HG03159 (cell line): ENCODE results near the gene AGER.
"Not testable (repeated sequence)": the region's sequence is repeated elsewhere in the genome, so short reads cannot be mapped to it uniquely, and the experiment has no call there.

Source experiments
- ATAC-seq: cut with Tn5 transposase; IDR thresholded peaks from one replicate; pipeline ENCODE4 v1.9.1; 2021; ENCODE audit warnings: mild to moderate bottlenecking, moderate library complexity; ENCODE audit not compliant: unreplicated experiment

Gene AGER

DNA sequence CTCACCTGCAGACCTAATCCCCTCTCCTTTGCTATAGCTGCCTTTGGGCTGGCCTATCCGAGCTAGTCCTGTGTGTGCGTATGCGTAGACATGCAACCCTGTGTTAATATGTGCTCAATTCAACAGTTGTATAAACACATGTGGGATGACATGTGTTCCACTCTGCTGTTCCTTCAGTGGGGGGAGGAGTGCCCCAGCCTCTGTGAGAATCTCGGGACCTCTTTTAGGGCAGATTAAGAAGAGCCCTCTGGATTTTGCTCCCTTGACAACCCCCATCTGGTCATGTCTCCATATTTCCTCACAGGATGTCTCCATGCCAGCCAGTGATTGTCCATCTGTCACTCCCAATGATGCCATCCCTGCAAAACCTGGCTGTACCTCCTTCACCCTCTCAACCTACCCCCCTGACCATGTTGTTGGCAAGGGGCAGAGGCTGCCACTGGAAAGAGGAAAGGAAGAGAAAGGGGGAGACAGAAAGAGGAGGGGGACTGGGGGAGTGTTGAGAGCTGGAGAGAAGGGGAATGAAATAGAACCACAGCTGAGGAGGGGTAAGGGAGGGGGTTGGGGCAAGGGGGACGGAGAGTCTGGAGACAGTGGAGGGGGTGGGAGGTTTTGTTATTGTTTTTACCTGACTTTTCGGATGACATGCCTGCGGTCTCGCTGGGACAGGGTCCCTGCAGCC, 32.7 kb downstream of the AGER start:
- no peak for ATAC-seq

DNA sequence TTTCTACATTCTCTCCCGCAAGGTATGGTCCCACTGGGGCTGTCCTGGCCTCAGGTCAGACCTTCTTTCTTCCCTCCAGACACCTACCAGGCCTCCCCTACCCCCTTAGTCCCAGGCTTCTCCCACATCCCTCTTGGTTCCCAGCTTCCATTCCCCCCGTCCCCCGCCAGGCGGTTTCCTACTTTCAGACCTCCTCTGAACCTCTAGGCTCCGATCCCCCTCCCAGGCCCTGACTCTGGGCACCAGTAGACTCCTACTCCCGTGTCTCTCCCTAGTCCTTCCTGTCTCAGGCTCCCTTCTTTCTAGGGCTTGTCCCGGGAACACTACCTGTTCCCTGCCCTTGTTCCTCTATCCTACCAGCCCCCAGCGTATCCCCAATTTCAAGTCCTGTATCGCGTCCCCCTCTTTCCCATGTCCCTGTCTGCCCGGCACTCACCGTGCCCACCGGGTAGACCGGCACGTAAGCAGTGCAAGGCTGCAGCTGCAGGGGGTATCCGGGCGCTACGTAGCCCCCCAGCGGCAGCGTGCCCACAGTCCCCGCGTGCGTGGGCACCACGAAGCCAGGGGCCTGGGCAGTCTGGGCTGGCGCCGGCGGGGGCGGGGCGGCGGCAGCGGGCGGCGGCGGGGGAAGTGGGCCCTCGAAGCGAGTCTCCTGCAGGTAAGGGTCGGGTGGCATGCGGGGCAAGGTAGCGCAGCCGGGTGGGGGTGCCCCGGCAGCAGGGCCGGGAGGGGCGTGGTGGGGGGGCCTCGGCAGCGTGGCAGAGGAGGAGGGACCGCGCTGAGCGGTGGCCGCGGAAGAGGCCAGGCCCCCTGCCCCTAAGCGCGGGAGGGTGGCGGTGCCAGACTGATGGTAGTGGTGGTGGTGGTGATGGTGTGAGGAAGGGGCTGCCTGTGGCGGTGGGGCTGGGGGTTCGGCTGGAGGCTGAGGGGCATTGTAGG, 33.9 kb downstream of the AGER start:
- ATAC-seq = no peak

DNA sequence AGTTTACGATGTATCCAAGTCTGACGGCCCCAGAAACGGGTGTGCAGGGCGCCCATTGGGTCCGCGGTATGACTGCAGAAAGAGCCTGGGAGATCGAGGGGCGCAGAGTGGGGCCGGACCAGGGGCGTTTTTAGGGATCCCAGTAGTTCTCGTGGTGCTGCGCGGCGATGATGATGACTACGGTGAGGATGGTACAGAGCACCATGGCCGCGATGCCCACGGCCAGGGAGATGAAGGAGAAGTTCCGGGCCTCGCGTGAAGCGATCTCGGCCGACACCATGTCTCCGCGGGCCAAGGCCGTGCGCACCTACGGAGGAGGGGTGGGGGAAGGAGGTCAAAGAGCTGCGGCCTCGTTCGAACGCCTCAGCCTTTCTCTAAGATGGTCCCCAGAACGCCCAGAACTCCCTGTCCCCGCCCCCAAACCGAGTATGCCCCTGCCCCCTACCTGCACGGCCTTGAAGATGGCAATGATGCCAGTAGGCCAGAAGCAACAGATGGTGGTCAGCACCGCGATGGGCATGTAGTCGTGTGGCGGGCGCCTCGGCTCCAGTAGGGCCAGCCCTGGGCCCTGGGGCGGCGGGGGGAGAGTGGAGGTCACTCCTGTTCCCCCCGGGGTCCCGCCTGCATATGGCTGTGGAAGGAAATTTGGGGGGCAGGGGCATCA, 34.8 kb downstream of the AGER start:
- ATAC-seq = no peak

DNA sequence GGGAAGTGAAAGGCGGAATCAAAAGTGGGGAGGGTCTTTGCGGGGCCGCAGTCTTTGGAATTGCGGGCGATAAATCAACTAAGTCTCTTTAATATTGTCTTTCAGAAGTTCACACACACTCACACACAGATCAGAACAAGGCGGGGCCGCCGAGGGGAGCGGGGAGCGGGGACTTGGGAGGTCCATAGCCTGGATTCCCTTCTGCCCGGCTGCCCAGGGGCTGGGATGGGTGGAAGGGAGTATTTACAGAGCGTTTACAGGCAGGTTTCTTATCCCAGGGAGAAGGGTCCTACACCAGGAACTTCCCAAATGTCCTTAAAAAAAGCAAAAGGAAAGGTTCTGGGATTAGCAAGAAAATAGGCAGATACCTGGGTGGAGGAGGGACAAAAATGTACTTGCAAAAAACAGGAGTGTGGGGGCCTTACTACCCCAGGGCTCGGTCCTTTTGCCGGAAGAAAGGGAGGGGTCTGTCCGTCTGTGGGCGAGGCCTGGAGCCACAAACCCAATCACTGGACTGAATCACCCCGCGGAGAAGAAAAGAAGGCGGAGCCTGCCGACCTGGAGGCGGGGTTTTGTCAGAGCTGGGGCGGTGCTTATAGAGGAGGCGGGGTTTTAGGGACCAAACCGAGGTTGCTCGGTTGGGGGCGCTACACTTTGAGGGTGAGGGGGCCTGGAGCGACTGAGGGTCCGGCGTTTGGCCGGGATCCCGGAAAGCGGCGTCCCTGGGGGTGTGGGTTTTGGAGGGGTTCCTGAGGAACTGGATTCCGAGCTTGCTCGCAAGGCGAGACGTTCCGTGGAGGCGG, 35.6 kb downstream of the AGER start:
- no peak for ATAC-seq

GRCh38 chr6:32147401-32148132, 36.5 kb downstream of the AGER start:
- no peak for ATAC-seq

DNA sequence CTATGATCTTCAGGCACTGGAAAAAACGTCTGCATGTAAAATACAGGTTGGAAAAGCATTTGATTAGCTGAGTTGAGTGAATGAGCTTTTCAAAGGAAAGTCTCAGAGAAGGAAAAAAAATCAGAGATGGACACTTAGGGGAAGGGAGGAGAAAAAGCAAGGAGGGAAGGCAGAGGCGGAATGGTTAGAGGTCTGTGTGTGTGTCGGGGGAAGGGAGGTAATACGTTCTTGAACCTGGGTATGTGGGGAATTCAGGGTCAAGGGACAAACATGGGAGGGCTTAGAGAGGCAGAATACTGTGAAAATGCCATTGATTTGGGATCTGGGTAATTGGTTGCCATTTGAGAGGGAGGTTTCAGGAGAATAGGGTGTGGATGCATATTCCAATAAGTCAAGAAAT, 37.4 kb downstream of the AGER start:
- ATAC-seq = no peak

DNA sequence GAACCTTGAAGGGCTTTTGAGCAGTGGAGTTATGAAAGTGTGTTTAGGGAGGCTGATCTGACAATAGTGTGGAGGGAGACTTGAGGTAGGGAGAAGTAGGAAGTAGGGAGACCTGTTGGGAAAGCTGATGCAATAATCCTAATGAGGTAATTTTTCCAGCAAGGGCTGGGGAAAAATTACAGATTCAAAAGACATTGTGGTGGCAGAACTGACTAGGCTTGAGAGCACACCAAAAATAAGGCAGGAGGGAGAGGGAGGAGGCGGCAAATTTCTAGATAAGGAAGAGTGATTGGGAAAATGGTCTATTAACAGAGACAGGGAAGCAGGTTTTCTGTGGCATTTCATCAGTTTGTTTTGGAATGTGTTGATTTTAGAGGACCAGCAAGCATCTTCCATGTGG, 37.8 kb downstream of the AGER start:
- no peak for ATAC-seq

DNA sequence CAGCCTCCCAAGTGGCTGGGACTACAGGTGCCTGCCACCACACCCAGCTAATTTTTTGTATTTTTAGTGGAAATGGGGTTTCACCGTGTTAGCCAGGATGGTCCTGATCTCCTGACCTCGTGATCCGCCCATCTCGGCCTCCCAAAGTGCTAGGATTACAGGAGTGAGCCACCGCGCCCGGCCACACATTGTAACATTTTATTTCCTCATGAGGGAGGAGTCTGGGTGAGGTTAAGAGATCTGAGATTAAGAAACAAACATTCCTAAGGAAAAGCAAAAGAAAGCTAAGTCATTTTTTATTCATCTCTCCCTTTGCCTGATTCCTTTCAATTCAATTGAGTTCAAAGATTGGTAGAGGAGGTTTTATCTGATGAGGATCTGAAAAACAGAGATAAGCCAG, 39.8 kb downstream of the AGER start:
- ATAC-seq = not testable (repeated sequence)

DNA sequence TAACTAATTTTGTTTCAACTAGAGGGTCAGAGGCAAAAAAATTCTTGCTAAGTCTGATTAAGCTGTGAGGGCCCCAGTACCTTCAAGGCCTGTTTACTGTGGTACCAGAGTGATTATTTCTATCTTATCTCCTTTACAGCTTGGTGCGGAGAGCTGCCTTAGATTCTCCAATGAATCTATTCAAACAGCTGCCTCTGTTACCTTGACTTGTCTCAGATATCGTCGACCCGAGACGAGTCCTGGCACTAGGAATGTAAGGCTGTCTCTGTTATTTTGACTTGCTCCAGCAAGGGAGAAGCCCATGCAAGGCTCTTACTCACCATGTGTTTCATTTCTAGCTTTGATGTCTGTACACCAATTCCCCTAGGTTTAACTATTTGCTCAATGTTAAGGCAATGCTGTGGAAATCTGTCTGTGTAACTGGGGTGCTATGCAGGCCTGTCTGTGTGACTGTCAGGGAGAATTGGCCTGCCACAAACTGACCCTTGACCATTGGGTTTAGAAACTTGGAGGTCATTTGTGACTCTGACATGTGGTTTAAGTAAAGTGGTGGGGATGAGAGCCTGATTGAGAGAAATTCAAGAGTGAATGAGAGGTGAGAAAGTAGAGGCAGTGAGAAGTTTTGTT, 43.5 kb downstream of the AGER start:
- no peak for ATAC-seq

GRCh38 chr6:32139590-32139989, 44.5 kb downstream of the AGER start:
- no peak for ATAC-seq

DNA sequence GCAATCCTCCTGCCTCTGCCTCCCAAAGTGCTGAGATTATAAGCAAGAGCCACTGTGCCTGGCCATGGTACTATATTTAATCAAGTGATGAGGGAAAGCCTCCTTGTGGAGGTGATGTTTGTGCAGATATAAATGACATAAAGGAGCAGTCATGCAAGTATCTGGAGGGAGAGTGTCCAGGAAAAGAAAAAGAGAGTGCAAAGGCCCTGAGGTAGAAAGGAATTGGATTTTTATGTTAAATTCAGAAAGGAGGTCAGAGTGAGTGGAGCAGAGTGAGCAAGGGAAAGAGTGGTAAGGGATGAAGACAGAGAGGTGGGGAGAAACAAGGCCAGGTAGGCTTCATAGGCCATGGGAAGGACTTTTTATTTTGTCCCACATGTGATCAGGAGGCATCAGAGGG, 46.6 kb downstream of the AGER start:
- ATAC-seq = no peak

DNA sequence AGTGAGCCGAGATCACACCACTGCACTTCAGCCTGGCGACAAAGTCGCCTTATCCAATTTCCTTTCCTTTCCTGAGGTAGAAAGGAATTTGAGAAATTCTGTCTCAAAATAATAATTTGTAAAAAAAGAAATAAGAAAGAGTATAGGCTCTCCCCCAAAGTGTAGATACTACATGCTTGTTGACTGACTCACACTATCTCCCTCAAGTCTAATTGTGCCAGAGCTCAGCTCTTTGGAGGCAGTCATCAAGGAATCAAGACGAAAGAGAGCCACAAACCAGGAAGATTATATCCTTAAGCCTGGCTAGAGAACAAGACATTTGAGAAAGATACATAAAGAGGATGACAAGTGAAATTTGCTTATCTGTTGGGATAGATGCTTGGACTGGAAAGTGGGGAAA, 50.3 kb downstream of the AGER start:
- ATAC-seq = no peak

DNA sequence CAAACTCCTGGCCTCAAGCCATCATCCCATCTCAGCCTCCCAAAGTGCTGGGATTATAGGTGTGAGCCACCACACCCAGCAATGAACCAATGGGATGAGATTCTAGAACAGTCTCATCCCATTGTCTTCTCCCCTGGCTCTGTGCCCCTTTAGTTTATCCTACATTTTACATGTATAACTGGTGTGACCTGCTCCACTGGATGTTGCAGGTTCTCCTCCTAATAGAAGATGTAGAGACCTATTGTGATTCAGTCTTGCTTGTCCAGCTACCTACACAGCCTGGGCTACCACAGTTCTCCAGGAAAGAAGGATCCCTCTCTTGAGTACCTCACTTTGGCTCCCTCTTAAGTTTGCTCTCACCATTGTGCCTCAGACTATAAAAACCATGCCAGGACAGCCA, 51.9 kb downstream of the AGER start:
- no peak for ATAC-seq

- no peak for ATAC-seq
These were observed 52.6 kb downstream of the AGER start for GRCh38 chr6:32131439-32131948.
